HPDE6-E6E7 (cell line): Measurements from ENCODE around the gene OFD1.

Source experiments
- DNase-seq: peaks from one replicate; pipeline ENCODE4 v3.0.0; 2011; ENCODE audit warnings: missing footprints; ENCODE audit errors: extremely low spot score

OFD1 gene

GRCh38 chrX:13794417-13794816, 59.9 kb downstream of the OFD1 start:
- no peak for DNase-seq

- no peak for DNase-seq
Measured at GRCh38 chrX:13797512-13797911, 63.0 kb downstream of the OFD1 start.

- no peak for DNase-seq
Measured at GRCh38 chrX:13798184-13798583, 63.6 kb downstream of the OFD1 start.

GRCh38 chrX:13803116-13803515, 68.6 kb downstream of the OFD1 start:
- DNase-seq = no peak

GRCh38 chrX:13805241-13805640, 70.7 kb downstream of the OFD1 start:
- no peak for DNase-seq

- DNase-seq = no peak
Measured at GRCh38 chrX:13808293-13808692, 73.7 kb downstream of the OFD1 start.

GRCh38 chrX:13808865-13809264, 74.3 kb downstream of the OFD1 start:
- DNase-seq = no peak

GRCh38 chrX:13815664-13816063, 81.1 kb downstream of the OFD1 start:
- DNase-seq = no peak

- DNase-seq = no peak
Measured at GRCh38 chrX:13816176-13816575, 81.6 kb downstream of the OFD1 start.

GRCh38 chrX:13816643-13817627, 82.4 kb downstream of the OFD1 start, which contains the start of gene GPM6B:
Gene GPM6B, minus strand, starts transcription at chrX:13817093. Its CDS starts 189 bp downstream, at chrX:13816904.
- no peak for DNase-seq
